HCT116 (cell line): Measurements from ENCODE around the gene CAMK1D. TPM values are rescaled to one million over a fixed set of nuclear protein-coding genes. Genes with fewer than 3 reads are reported as not detected.

Experiments
- ATAC-seq: fragments of 200-7000 bp; cut with Tn5 transposase; 2 replicates; pipeline ENCODE4 v1.9.1; 2020; ENCODE audit warnings: mild to moderate bottlenecking, moderate library complexity
- BruUV-seq: library from RNA; stranded (reverse); fragments of 400-500 nt; replicated peaks from 2 replicates; lab custom pipeline; 2021; lab: Mats Ljungman, UMichigan
- CTCF ChIA-PET: fragments of 300-600 bp; sonication (Branson Sonifier 250); formaldehyde crosslinking; loops from one replicate; lab custom pipeline; 2021; ENCODE audit warnings: antibody characterized with exemption; lab: Charles Lee
- POLR2A ChIA-PET: fragments of 300-600, 350-600 bp; sonication (Branson Sonifier 250); formaldehyde crosslinking; loops from one replicate; lab custom pipeline; 2021; ENCODE audit warnings: antibody characterized with exemption; lab: Charles Lee
- RAD21 ChIA-PET, 2 experiments: fragments of 300-600 bp; sonication (Branson Sonifier 250); formaldehyde crosslinking; loops; one replicate each; lab custom pipeline; 2023; ENCODE audit warnings: low total read pairs in 2 of 2; ENCODE audit not compliant: uncharacterized antibody in 2 of 2, unreplicated experiment in 2 of 2, low non-redundant PET in 1 of 2; lab: Charles Lee
- DNase-seq: peaks from one replicate; pipeline ENCODE4 v3.0.0-alpha.2; 2010; ENCODE audit warnings: low read depth, low spot score
- H2AFZ ChIP-seq: fragments of 200-600 bp; shearing (Covaris generic), sonication (generic); 2 replicates; pipeline ENCODE4 v1.6.1; 2017; ENCODE audit warnings: low read depth, mixed run types, mixed read lengths, antibody characterized with exemption, low read length; ENCODE audit not compliant: poor library complexity, severe bottlenecking
- H3K27ac ChIP-seq: 2 replicates; pipeline ENCODE4 v1.5.1; 2012; ENCODE audit warnings: low read depth, low read length
- H3K27me3 ChIP-seq: fragments of 200-600 bp; sonication (generic); 2 replicates; pipeline ENCODE4 v1.6.1; 2016; ENCODE audit warnings: mixed run types, low read length, mixed read lengths; ENCODE audit not compliant: insufficient read depth
- H3K36me3 ChIP-seq, 2 experiments: fragments of 200-500 bp in 1 of 2; fragments of 200-600 bp in 1 of 2; sonication (Bioruptor generic) in 1 of 2; sonication (generic) in 1 of 2; 2 replicates each; pipeline versions ENCODE4 v1.5.1 to v1.6.1; 2014 to 2016; ENCODE audit warnings: low read length in 2 of 2, inconsistent platforms in 1 of 2, mixed read lengths in 1 of 2, mixed run types in 1 of 2; ENCODE audit not compliant: insufficient read depth in 2 of 2, control insufficient read depth in 1 of 2
- H3K4me1 ChIP-seq, 2 experiments: fragments of 200-600 bp in 1 of 2; sonication (generic) in 1 of 2; 2 replicates each; pipeline versions ENCODE4 v1.5.1 to v1.6.1; 2012 to 2017; ENCODE audit warnings: low read length in 2 of 2, inconsistent platforms in 1 of 2, mild to moderate bottlenecking in 1 of 2, mixed read lengths in 1 of 2, mixed run types in 1 of 2, moderate library complexity in 1 of 2; ENCODE audit not compliant: insufficient read depth in 2 of 2, control insufficient read depth in 1 of 2
- H3K4me2 ChIP-seq: fragments of 200-600 bp; sonication (generic); 2 replicates; pipeline ENCODE4 v1.6.1; 2017; ENCODE audit warnings: mixed run types, low read length, mixed read lengths
- H3K4me3 ChIP-seq, 2 experiments: fragments of 200-600 bp in 1 of 2; sonication (generic) in 1 of 2; replicated peaks in 1 of 2; 2 replicates each; pipeline ENCODE4 v1.5.1; 2011 to 2016; ENCODE audit warnings: low read length in 2 of 2, control low read depth in 1 of 2, low read depth in 1 of 2, mild to moderate bottlenecking in 1 of 2, mixed read lengths in 1 of 2, mixed run types in 1 of 2
- H3K79me2 ChIP-seq: fragments of 200-600 bp; sonication (generic); 2 replicates; pipeline ENCODE4 v1.6.1; 2017; ENCODE audit warnings: mild to moderate bottlenecking, mixed run types, low read length, moderate library complexity, mixed read lengths; ENCODE audit not compliant: insufficient read depth
- H3K9ac ChIP-seq: fragments of 200-600 bp; sonication (generic); 2 replicates; pipeline ENCODE4 v1.6.1; 2016; ENCODE audit warnings: low read length, mixed read lengths
- H3K9me2 ChIP-seq: fragments of 200-600 bp; sonication (generic), shearing (Covaris generic); 2 replicates; pipeline ENCODE4 v1.6.1; 2017; ENCODE audit warnings: mixed run types, mild to moderate bottlenecking, moderate library complexity; ENCODE audit not compliant: insufficient read depth
- H3K9me3 ChIP-seq, 2 experiments: fragments of 200-500 bp in 1 of 2; fragments of 200-600 bp in 1 of 2; sonication (Bioruptor generic) in 1 of 2; sonication (generic) in 1 of 2; 2 replicates each; pipeline ENCODE4 v1.6.1; 2014 to 2017; ENCODE audit warnings: low read length in 2 of 2, mixed read lengths in 2 of 2, inconsistent platforms in 1 of 2, low read depth in 1 of 2, mild to moderate bottlenecking in 1 of 2, mixed run types in 1 of 2, moderate library complexity in 1 of 2; ENCODE audit not compliant: control insufficient read depth in 1 of 2, insufficient read depth in 1 of 2
- H4K20me1 ChIP-seq: fragments of 200-600 bp; sonication (generic), shearing (Covaris generic); 2 replicates; pipeline ENCODE4 v1.6.1; 2017; ENCODE audit warnings: mixed run types, mild to moderate bottlenecking, moderate library complexity; ENCODE audit not compliant: insufficient read depth
- ATF3 ChIP-seq: IDR thresholded peaks from 2 replicates; pipeline ENCODE4 v1.6.1; 2012
- CEBPB ChIP-seq: IDR thresholded peaks from 2 replicates; pipeline ENCODE4 v1.6.1; 2012; ENCODE audit warnings: low read depth
- CTCF ChIP-seq, 3 experiments: fragments of 200-600 bp in 1 of 3; sonication (generic) in 1 of 3; IDR thresholded peaks in 2 of 3; conservative IDR thresholded peaks in 1 of 3; 2 replicates each; pipeline ENCODE4 v1.5.1; 2012 to 2017; ENCODE audit warnings: low read depth in 2 of 3, low read length in 2 of 3, antibody characterized with exemption in 1 of 3, borderline replicate concordance in 1 of 3, control low read depth in 1 of 3, mild to moderate bottlenecking in 1 of 3, mixed read lengths in 1 of 3, mixed run types in 1 of 3, moderate library complexity in 1 of 3; ENCODE audit not compliant: insufficient read depth in 1 of 3
- EZH2 ChIP-seq: fragments of 200-600 bp; sonication (generic); IDR thresholded peaks from 2 replicates; pipeline ENCODE4 v1.6.1; 2017; ENCODE audit warnings: antibody characterized with exemption, mixed run types
- FOSL1 ChIP-seq: IDR thresholded peaks from 2 replicates; pipeline ENCODE4 v1.6.1; 2012; ENCODE audit warnings: low read depth
- YY1 ChIP-seq: IDR thresholded peaks from 2 replicates; pipeline ENCODE4 v1.6.1; 2011; ENCODE audit warnings: low read length, low read depth, moderate library complexity, mild to moderate bottlenecking; ENCODE audit not compliant: insufficient replicate concordance; ENCODE audit errors: extremely low read depth
- ZBTB33 ChIP-seq: IDR thresholded peaks from 2 replicates; pipeline ENCODE4 v1.6.1; 2011; ENCODE audit warnings: mild to moderate bottlenecking, low read length, moderate library complexity; ENCODE audit not compliant: insufficient replicate concordance; ENCODE audit errors: extremely low read depth
- ZFX ChIP-seq: fragments of 450-650 bp; IDR thresholded peaks from 2 replicates; pipeline ENCODE4 v1.6.1; 2017
- intact Hi-C: fragments of 100-400 bp; cut with micrococcal nuclease; formaldehyde crosslinking; loops from 2 replicates; pipeline ENCODE4 v1.10.0; 2022
- total RNA-seq: library from RNA; stranded (reverse); gene quantifications from one replicate; pipeline ENCODE4 v1.2.1, GENCODE V29; 2021; ENCODE audit not compliant: unreplicated experiment

CAMK1D gene
- total RNA-seq, 1 experiment from 2014 or later, result 9.6 TPM

- Histone ChIP-seq H3K4me1 (peaks cover 6 to 27% of the 10 kb centered on the region in 2 experiments; a peak in 3 of 4 replicates), H3K27ac (no peak overlapping the region), H2AFZ (no peak overlapping the region), H3K9ac (no peak overlapping the region), H3K4me2 (no peak overlapping the region), H3K27me3 (no peaks in the 10 kb centered on the region), H3K4me3 (no peak overlapping the region), H3K9me2 (no peaks in the 10 kb centered on the region), H3K36me3 (no peaks in the 10 kb centered on the region), H4K20me1 (no peaks in the 10 kb centered on the region), H3K9me3 (no peaks in the 10 kb centered on the region), H3K79me2 (no peaks in the 10 kb centered on the region)
- RAD21 ChIA-PET, result no interaction called here
- CTCF ChIA-PET, result no interaction called here
- intact Hi-C loops, result no loop called here
- no TSS peak for BruUV-seq
- TF ChIP-seq ATF3 (no peak), CTCF (IDR thresholded peaks at IDR 0.05 in 2 of 3, conservative IDR thresholded peaks at IDR 0.05 in 1 of 3; ENCODE audit: borderline replicate concordance in 1 of 3, insufficient read depth in 1 of 3, low read depth in 2 of 3, low read length in 2 of 3) (no peak), YY1 (no peak), FOSL1 (no peak), ZFX (no peak)
- DNase-seq, result no peak
- ATAC-seq, result no peak
- POLR2A ChIA-PET, result no interaction called here
These were observed 2.1 kb downstream of the CAMK1D start for GRCh38 chr10:12351447-12351846.

GRCh38 chr10:12351889-12352288, 2.5 kb downstream of the CAMK1D start:
- Histone ChIP-seq H3K4me2 (no peak overlapping the region), H3K9me2 (no peaks in the 10 kb centered on the region), H3K9ac (no peak overlapping the region), H4K20me1 (no peaks in the 10 kb centered on the region), H3K79me2 (no peaks in the 10 kb centered on the region), H2AFZ (no peak overlapping the region), H3K27me3 (no peaks in the 10 kb centered on the region), H3K27ac (no peak overlapping the region), H3K36me3 (no peaks in the 10 kb centered on the region), H3K4me3 (no peak overlapping the region), H3K9me3 (no peaks in the 10 kb centered on the region), H3K4me1 (peaks cover 6 to 27% of the 10 kb centered on the region in 2 experiments; a peak in 3 of 4 replicates)
- ChIA-PET POLR2A (no interaction called here), CTCF (no interaction called here), RAD21 (no interaction called here)
- TF ChIP-seq ATF3 (no peak), YY1 (no peak), ZBTB33 (no peak), EZH2 (no peak), CEBPB (no peak)
- BruUV-seq, result no TSS peak
- intact Hi-C loops, result no loop called here
- DNase-seq (no peak), ATAC-seq (no peak)
